GM12878 (cell line): ENCODE results near the gene CNTD1. TPM values are rescaled to one million over a fixed set of nuclear protein-coding genes. Genes with fewer than 3 reads are reported as not detected.

ENCODE experiments used
- ATAC-seq: fragments of 200-7000 bp; cut with Tn5 transposase; 3 replicates; pipeline ENCODE4 v1.9.1; 2020; ENCODE audit warnings: mild to moderate bottlenecking, moderate library complexity
- BruUV-seq: library from RNA; stranded (reverse); fragments of 400-500 nt; replicated peaks from 2 replicates; lab custom pipeline; 2021; lab: Mats Ljungman, UMichigan
- CTCF ChIA-PET: fragments of 300-600 bp; sonication (Branson Sonifier 250); formaldehyde crosslinking; extraction: SDS; loops from one replicate; lab custom pipeline; 2021; ENCODE audit warnings: inconsistent platforms; lab: Yijun Ruan, JAX
- POLR2A ChIA-PET: fragments of 350-600 bp; formaldehyde crosslinking; extraction: SDS; loops from one replicate; lab custom pipeline; 2021; ENCODE audit warnings: inconsistent platforms; lab: Charles Lee
- RAD21 ChIA-PET: fragments of 300-600 bp; sonication (Branson Sonifier 250); formaldehyde crosslinking; loops from one replicate; lab custom pipeline; 2023; ENCODE audit warnings: antibody characterized with exemption; ENCODE audit not compliant: unreplicated experiment; lab: Charles Lee
- SMC1A ChIA-PET: fragments of 300-600 bp; sonication (Branson Sonifier 250); formaldehyde crosslinking; loops from one replicate; lab custom pipeline; 2023; ENCODE audit not compliant: unreplicated experiment, uncharacterized antibody; lab: Charles Lee
- DNase-seq: peaks from one replicate; pipeline ENCODE4 v3.0.0-alpha.2; 2011; ENCODE audit warnings: low read depth, low spot score
- FAIRE-seq: peaks from 3 replicates; lab custom pipeline; 2011; peaks lifted over from hg19 to GRCh38; lab: Jason Lieb, UNC
- H2AFZ ChIP-seq: 2 replicates; pipeline ENCODE4 v1.6.0; 2011; ENCODE audit warnings: low read depth, low read length, control low read depth; ENCODE audit not compliant: control insufficient read depth
- H3K27ac ChIP-seq: 2 replicates; pipeline ENCODE4 v1.5.1; 2011; ENCODE audit warnings: control low read depth; ENCODE audit not compliant: control insufficient read depth, insufficient read depth
- H3K27me3 ChIP-seq, 2 experiments: replicated peaks in 1 of 2; 2 replicates each; pipeline versions ENCODE4 v1.6.0 to v1.6.1; 2011; ENCODE audit warnings: low read length in 1 of 2; ENCODE audit not compliant: control insufficient read depth in 2 of 2, insufficient read depth in 2 of 2
- H3K36me3 ChIP-seq, 2 experiments: 2 replicates each; pipeline ENCODE4 v1.5.1; 2011; ENCODE audit warnings: low read length in 1 of 2; ENCODE audit not compliant: control insufficient read depth in 2 of 2, insufficient read depth in 2 of 2
- H3K4me1 ChIP-seq: 2 replicates; pipeline ENCODE4 v1.6.1; 2011; ENCODE audit warnings: mild to moderate bottlenecking, low read length, moderate library complexity, mixed read lengths; ENCODE audit not compliant: control insufficient read depth, insufficient read depth
- H3K4me2 ChIP-seq: 2 replicates; pipeline ENCODE4 v1.6.0; 2011; ENCODE audit warnings: control low read depth; ENCODE audit not compliant: control insufficient read depth, insufficient read depth
- H3K4me3 ChIP-seq: fragments of 200-600 bp; sonication (generic); 2 replicates; pipeline ENCODE4 v1.5.1; 2016
- H3K79me2 ChIP-seq: 2 replicates; pipeline ENCODE4 v1.6.0; 2011; ENCODE audit warnings: low read length; ENCODE audit not compliant: control insufficient read depth, insufficient read depth
- H3K9ac ChIP-seq: 2 replicates; pipeline ENCODE4 v1.8.0; 2011; ENCODE audit warnings: low read length, control low read depth, mixed read lengths; ENCODE audit not compliant: control insufficient read depth, insufficient read depth
- H3K9me3 ChIP-seq: replicated peaks from 3 replicates; pipeline ENCODE4 v1.5.1; 2011; ENCODE audit warnings: mild to moderate bottlenecking, low read length; ENCODE audit not compliant: control insufficient read depth, insufficient read depth
- H4K20me1 ChIP-seq: 2 replicates; pipeline ENCODE4 v1.6.0; 2011; ENCODE audit not compliant: control insufficient read depth, insufficient read depth
- CHD2 ChIP-seq: IDR thresholded peaks from 2 replicates; pipeline ENCODE4 v1.6.1; 2011; ENCODE audit warnings: low read depth, low read length, improper control_type of control experiment, borderline replicate concordance
- EED ChIP-seq: sonication (generic); IDR thresholded peaks from 2 replicates; pipeline ENCODE4 v1.6.1; 2016; ENCODE audit warnings: antibody characterized with exemption, low read depth
- GATAD2B ChIP-seq: fragments of 450-650 bp; conservative IDR thresholded peaks from 2 replicates; pipeline ENCODE4 v1.6.1; 2017; ENCODE audit warnings: low read depth, mild to moderate bottlenecking, moderate library complexity
- MXI1 ChIP-seq: fragments of 150-350 bp; IDR thresholded peaks from 2 replicates; pipeline ENCODE4 v1.6.1; 2011; ENCODE audit warnings: low read depth, mild to moderate bottlenecking, inconsistent platforms, low read length, improper control_type of control experiment
- ZNF384 ChIP-seq: IDR thresholded peaks from 2 replicates; pipeline ENCODE4 v1.6.1; 2012; ENCODE audit warnings: low read depth, mild to moderate bottlenecking, low read length, improper control_type of control experiment, borderline replicate concordance
- WGBS: methylation state at CpG from one replicate; pipeline ENCODE4 v1.1.6; 2016; ENCODE audit warnings: low lambda C conversion rate; ENCODE audit not compliant: insufficient replicate concordance, insufficient coverage; ENCODE audit errors: missing lambda C conversion rate; 5-methylcytosine and 5-hydroxymethylcytosine counted together
- in situ Hi-C: fragments of 300-500 bp; cut with MboI; formaldehyde crosslinking; loops from 9 replicates; pipeline ENCODE4 v1.14.3; 2018; ENCODE audit warnings: mixed read lengths
- intact Hi-C: fragments of 100-400 bp; cut with micrococcal nuclease; formaldehyde crosslinking; loops from one replicate; pipeline ENCODE4 v1.14.2; 2022; ENCODE audit not compliant: unreplicated experiment
- polyA plus RNA-seq, 11 experiments: library from polyadenylated mRNA; depleted of rRNA in 4 of 11; unstranded in 6 of 11; stranded (reverse) in 5 of 11; fragments of >200 nt; fragmentation: Nextera tagmentation in 4 of 11; fragmentation: Illumina TruSeq in 1 of 11; extraction: Ambion mirVana in 4 of 11; extraction: Trizol in 1 of 11; gene quantifications; 1 replicate in 1 of 11; 2 replicates in 10 of 11; pipeline versions ENCODE4 v1.2.1 to v1.2.3, GENCODE V29; 2011 to 2016; ENCODE audit warnings: inconsistent platforms in 2 of 11, missing spikeins in 2 of 11, low read depth in 1 of 11
- total RNA-seq, 4 experiments: library from RNA; depleted of rRNA in 3 of 4; stranded (reverse); fragments of >200 nt in 3 of 4; fragmentation: Illumina TruSeq in 1 of 4; extraction: Trizol in 1 of 4; gene quantifications; 2 replicates each; pipeline versions ENCODE4 v1.2.1 to v1.2.3, GENCODE V29; 2013 to 2021

The CNTD1 gene
- total and polyA plus RNA-seq, 10 of the 15 experiments (the other 5 are each of a cell fraction or from before 2014, with no cell fraction given), result 0.06 to 1.5 (median 1.1) TPM; not detected in 4

GRCh38 chr17:42784811-42785592, 13.7 kb upstream of the CNTD1 start (continued):
- TF ChIP-seq GATAD2B, result no peak

- in situ Hi-C loops (no loop called here), intact Hi-C loops (no loop called here)
- ChIA-PET RAD21 (no interaction called here), CTCF (interaction anchor here (1.3 to 1.4 kb wide), 2 partner anchors 9 to 24 kb away, joined by 3 read pairs; no protein-coding TSS in a partner anchor), SMC1A (interaction anchor here (1.4 kb wide), 1 partner anchor 10 kb away, joined by 3 read pairs; no protein-coding TSS in a partner anchor), POLR2A (no interaction called here)
- Histone ChIP-seq H3K4me3 (no peak overlapping the region), H4K20me1 (no peaks in the 10 kb centered on the region), H3K79me2 (no peaks in the 10 kb centered on the region), H3K4me1 (no peaks in the 10 kb centered on the region), H2AFZ (no peak overlapping the region), H3K36me3 (no peaks in the 10 kb centered on the region; a peak in 1 of 4 replicates), H3K9ac (no peak overlapping the region), H3K27me3 (peaks cover 7 to 15% of the 10 kb centered on the region in 2 experiments), H3K27ac (no peak overlapping the region), H3K4me2 (no peak overlapping the region), H3K9me3 (no peaks in the 10 kb centered on the region; the same call in 2 of the 3 replicates)
- FAIRE-seq, result no peak
- WGBS, result 76% methylated on average over 11 of the region's 11 CpGs
- ATAC-seq, result no peak
- DNase-seq, result no peak
- TF ChIP-seq MXI1, result no peak
- no peak for TF ChIP-seq EED
- no peak for TF ChIP-seq CHD2
- TF ChIP-seq ZNF384, result no peak
- no TSS peak for BruUV-seq
These were observed 11.4 kb upstream of the CNTD1 start for GRCh38 chr17:42787266-42787665.
